ENCODE data around the gene FRAS1. TPM values are rescaled to one million over a fixed set of nuclear protein-coding genes. Genes with fewer than 3 reads are reported as not detected.

The FRAS1 gene
- total RNA-seq, 2 donors from 2014 or later: 77.0 to 78.3 TPM

GRCh38 chr4:78512357-78512920 is 455.3 kb downstream of the FRAS1 start:
- no peak overlapping the region for H3K27ac ChIP-seq (ENCODE audit: low read depth, low read length)
- H3K27me3 Mint-ChIP-seq (ENCODE audit: insufficient read depth): no peaks in the 10 kb centered on the region
- TF ChIP-seq CTCF (conservative IDR thresholded peaks at IDR 0.05): no peak

GRCh38 chr4:78513411-78513975 is 456.4 kb downstream of the FRAS1 start:
- Histone ChIP-seq H3K9me3 (ENCODE audit: control insufficient read depth, low read length) (no peaks in the 10 kb centered on the region), H3K9ac (ENCODE audit: extremely low read depth, low read length, poor library complexity, severe bottlenecking) (no peak overlapping the region), H3K27ac (ENCODE audit: low read depth, low read length) (no peak overlapping the region), H3K27me3 (ENCODE audit: control insufficient read depth, insufficient read depth, low read length, poor library complexity, severe bottlenecking) (no peaks in the 10 kb centered on the region), H3K4me3 (ENCODE audit: low read length) (no peak overlapping the region), H3K4me1 (ENCODE audit: control insufficient read depth, insufficient read depth, low read length) (no peaks in the 10 kb centered on the region), H3K36me3 (ENCODE audit: control insufficient read depth, insufficient read depth, low read length) (peaks cover 78% of the 10 kb centered on the region)
- Mint-ChIP-seq H3K27ac (no peak overlapping the region), H3K36me3 (ENCODE audit: low read depth) (peaks cover 11% of the 10 kb centered on the region), H3K27me3 (ENCODE audit: insufficient read depth) (no peaks in the 10 kb centered on the region), H3K4me1 (peaks cover 3% of the 10 kb centered on the region), H3K4me3 (no peak overlapping the region), H3K9me3 (no peaks in the 10 kb centered on the region)
- no peak for DNase-seq
- WGBS, 2 experiments (ENCODE audit: insufficient coverage in 1 of 2, insufficient read length in 1 of 2): 95% methylated on average over 3 of the region's 3 CpGs
- TF ChIP-seq CTCF (conservative IDR thresholded peaks at IDR 0.05): no peak

More at GRCh38 chr4:78512357-78512920, 455.3 kb downstream of the FRAS1 start:
- no peak for DNase-seq
- Mint-ChIP-seq H3K4me1 (peaks cover 3% of the 10 kb centered on the region), H3K36me3 (ENCODE audit: low read depth) (peaks cover 20% of the 10 kb centered on the region), H3K27ac (no peak overlapping the region), H3K4me3 (no peak overlapping the region), H3K9me3 (no peaks in the 10 kb centered on the region)
- 96 to 100% methylated on average over 3 of the region's 3 CpGs for WGBS, 2 experiments (ENCODE audit: insufficient coverage in 1 of 2, insufficient read length in 1 of 2)
- no peak overlapping the region for H3K4me3 ChIP-seq (ENCODE audit: low read length)
- H3K9me3 ChIP-seq (ENCODE audit: control insufficient read depth, low read length): no peaks in the 10 kb centered on the region
- no peak overlapping the region for H3K9ac ChIP-seq (ENCODE audit: extremely low read depth, low read length, poor library complexity, severe bottlenecking)
- no peaks in the 10 kb centered on the region for H3K27me3 ChIP-seq (ENCODE audit: control insufficient read depth, insufficient read depth, low read length, poor library complexity, severe bottlenecking)
- peaks cover 83% of the 10 kb centered on the region for H3K36me3 ChIP-seq (ENCODE audit: control insufficient read depth, insufficient read depth, low read length)
- no peaks in the 10 kb centered on the region for H3K4me1 ChIP-seq (ENCODE audit: control insufficient read depth, insufficient read depth, low read length)

- Mint-ChIP-seq H3K27me3 (ENCODE audit: insufficient read depth) (no peaks in the 10 kb centered on the region), H3K36me3 (ENCODE audit: low read depth) (peaks cover 28% of the 10 kb centered on the region), H3K27ac (no peak overlapping the region), H3K4me3 (no peak overlapping the region), H3K9me3 (no peaks in the 10 kb centered on the region), H3K4me1 (peaks cover 3% of the 10 kb centered on the region)
- Histone ChIP-seq H3K4me1 (ENCODE audit: control insufficient read depth, insufficient read depth, low read length) (no peaks in the 10 kb centered on the region), H3K4me3 (ENCODE audit: low read length) (no peak overlapping the region), H3K27me3 (ENCODE audit: control insufficient read depth, insufficient read depth, low read length, poor library complexity, severe bottlenecking) (no peaks in the 10 kb centered on the region), H3K9me3 (ENCODE audit: control insufficient read depth, low read length) (no peaks in the 10 kb centered on the region), H3K9ac (ENCODE audit: extremely low read depth, low read length, poor library complexity, severe bottlenecking) (no peak overlapping the region), H3K27ac (ENCODE audit: low read depth, low read length) (no peak overlapping the region), H3K36me3 (ENCODE audit: control insufficient read depth, insufficient read depth, low read length) (peaks cover 75% of the 10 kb centered on the region)
- TF ChIP-seq CTCF (conservative IDR thresholded peaks at IDR 0.05): peak; percentile 85
- DNase-seq: no peak
- 52 to 86% methylated on average over 1 to 3 of the region's 3 CpGs for WGBS, 2 experiments (ENCODE audit: insufficient coverage in 1 of 2, insufficient read length in 1 of 2)
These were observed 460.0 kb downstream of the FRAS1 start for GRCh38 chr4:78517050-78517652.
